Neural progenitor cell (in vitro differentiated cells): ENCODE results near the gene MUC6.

Experiments
- CTCF ChIP-seq: fragments of 200-600 bp; sonication (generic); IDR thresholded peaks from 2 replicates; pipeline ENCODE4 v1.5.1; 2017; ENCODE audit warnings: antibody characterized with exemption, mild to moderate bottlenecking
- EZH2 ChIP-seq: fragments of 200-600 bp; sonication (generic); IDR thresholded peaks from 2 replicates; pipeline ENCODE4 v1.6.1; 2017; ENCODE audit warnings: antibody characterized with exemption, mild to moderate bottlenecking, moderate library complexity

- TF ChIP-seq CTCF (no peak), EZH2 (no peak)
Observed at GRCh38 chr11:1003159-1003558, 33.4 kb downstream of the MUC6 start.
